ENCODE data around the gene TP53BP1. TPM values are rescaled to one million over a fixed set of nuclear protein-coding genes. Genes with fewer than 3 reads are reported as not detected.

The TP53BP1 gene
- total and polyA plus RNA-seq, 4 donors: 2.7 to 12.0 (median 7.3) TPM

DNA sequence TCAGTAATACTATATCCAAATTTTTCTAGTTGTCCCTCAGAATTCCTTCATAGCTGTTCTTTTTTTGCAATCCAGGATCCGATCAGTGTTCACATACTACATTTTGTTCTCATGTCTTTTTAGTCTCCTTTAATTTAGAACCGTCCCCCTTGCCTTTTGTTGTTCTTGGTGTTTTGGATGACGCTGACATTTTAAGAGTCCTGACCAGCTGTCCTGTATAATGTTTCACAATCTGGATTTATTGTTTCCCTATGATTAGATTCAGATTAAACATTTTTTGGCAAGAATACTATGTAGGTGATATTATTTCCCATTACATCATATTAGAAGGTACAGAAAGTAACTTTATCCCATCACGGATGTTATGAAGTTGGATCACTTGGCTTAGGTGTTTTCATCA, 110.6 kb downstream of the TP53BP1 start:
- Histone ChIP-seq H3K9me3 (ENCODE audit: control insufficient read depth in 4 of 4, low read length in 3 of 4) (no peaks in the 10 kb centered on the region), H3K36me3 (ENCODE audit: control insufficient read depth in 4 of 4, insufficient read depth in 3 of 4, low read depth in 1 of 4, low read length in 3 of 4) (peaks cover 6 to 56% (median 42%) of the 10 kb centered on the region in 4 donors), H3K4me3 (ENCODE audit: low read depth in 1 of 3, low read length in 3 of 3) (no peak overlapping the region), H3K9ac (ENCODE audit: low read depth in 1 of 2, low read length in 2 of 2) (no peak overlapping the region), H3K27me3 (ENCODE audit: control insufficient read depth in 4 of 4, insufficient read depth in 4 of 4, low read length in 3 of 4) (no peaks in the 10 kb centered on the region), H3K27ac (ENCODE audit: low read depth in 1 of 2, low read length in 2 of 2) (no peak overlapping the region), H3K4me1 (ENCODE audit: control insufficient read depth in 4 of 4, insufficient read depth in 4 of 4, low read length in 3 of 4) (no peaks in the 10 kb centered on the region)
- 94% methylated on average over 4 of the region's 4 CpGs for WGBS
- TF ChIP-seq YY1 (IDR thresholded peaks at IDR 0.05) (no peak), SP1 (IDR thresholded peaks at IDR 0.05) (no peak), JUND (IDR thresholded peaks at IDR 0.05) (no peak), RAD21 (IDR thresholded peaks at IDR 0.05) (no peak), ZBTB33 (IDR thresholded peaks at IDR 0.05) (no peak), HNF4G (IDR thresholded peaks at IDR 0.05) (no peak), TAF1 (conservative IDR thresholded peaks at IDR 0.05) (no peak), RXRA (IDR thresholded peaks at IDR 0.05) (no peak), FOXA2 (IDR thresholded peaks at IDR 0.05) (no peak), ATF3 (IDR thresholded peaks at IDR 0.05) (no peak), REST (IDR thresholded peaks at IDR 0.05) (no peak), EGR1 (IDR thresholded peaks at IDR 0.05; ENCODE audit: low read depth in 2 of 2) (no peak)
- TF ChIP-seq, protein P1, sequence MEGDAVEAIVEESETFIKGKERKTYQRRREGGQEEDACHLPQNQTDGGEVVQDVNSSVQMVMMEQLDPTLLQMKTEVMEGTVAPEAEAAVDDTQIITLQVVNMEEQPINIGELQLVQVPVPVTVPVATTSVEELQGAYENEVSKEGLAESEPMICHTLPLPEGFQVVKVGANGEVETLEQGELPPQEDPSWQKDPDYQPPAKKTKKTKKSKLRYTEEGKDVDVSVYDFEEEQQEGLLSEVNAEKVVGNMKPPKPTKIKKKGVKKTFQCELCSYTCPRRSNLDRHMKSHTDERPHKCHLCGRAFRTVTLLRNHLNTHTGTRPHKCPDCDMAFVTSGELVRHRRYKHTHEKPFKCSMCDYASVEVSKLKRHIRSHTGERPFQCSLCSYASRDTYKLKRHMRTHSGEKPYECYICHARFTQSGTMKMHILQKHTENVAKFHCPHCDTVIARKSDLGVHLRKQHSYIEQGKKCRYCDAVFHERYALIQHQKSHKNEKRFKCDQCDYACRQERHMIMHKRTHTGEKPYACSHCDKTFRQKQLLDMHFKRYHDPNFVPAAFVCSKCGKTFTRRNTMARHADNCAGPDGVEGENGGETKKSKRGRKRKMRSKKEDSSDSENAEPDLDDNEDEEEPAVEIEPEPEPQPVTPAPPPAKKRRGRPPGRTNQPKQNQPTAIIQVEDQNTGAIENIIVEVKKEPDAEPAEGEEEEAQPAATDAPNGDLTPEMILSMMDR (IDR thresholded peaks at IDR 0.05; ENCODE audit: low read depth, low read length, missing input control): no peak
- DNase-seq (ENCODE audit: low spot score): no peak

GRCh38 chr15:43378601-43379000, 114.4 kb downstream of the TP53BP1 start:
- no peaks in the 10 kb centered on the region for H3K27me3 ChIP-seq (ENCODE audit: control insufficient read depth in 4 of 4, insufficient read depth in 4 of 4, low read length in 3 of 4)
- H3K36me3 ChIP-seq (ENCODE audit: control insufficient read depth in 4 of 4, insufficient read depth in 3 of 4, low read depth in 1 of 4, low read length in 3 of 4): peaks cover 4 to 32% (median 23%) of the 10 kb centered on the region in 4 donors
- H3K27ac ChIP-seq (ENCODE audit: low read depth in 1 of 2, low read length in 2 of 2): no peak overlapping the region
- DNase-seq (ENCODE audit: low spot score): no peak
- H3K4me1 ChIP-seq (ENCODE audit: control insufficient read depth in 4 of 4, insufficient read depth in 4 of 4, low read length in 3 of 4): no peaks in the 10 kb centered on the region
- no peak overlapping the region for H3K4me3 ChIP-seq (ENCODE audit: low read depth in 1 of 3, low read length in 3 of 3)
- no peaks in the 10 kb centered on the region for H3K9me3 ChIP-seq (ENCODE audit: control insufficient read depth in 4 of 4, low read length in 3 of 4)
- H3K9ac ChIP-seq (ENCODE audit: low read depth in 1 of 2, low read length in 2 of 2): no peak overlapping the region
- no peak for TF ChIP-seq YY1 (IDR thresholded peaks at IDR 0.05)
- TF ChIP-seq ATF3 (IDR thresholded peaks at IDR 0.05): no peak
- no peak for TF ChIP-seq RXRA (IDR thresholded peaks at IDR 0.05)
- no peak for TF ChIP-seq TAF1 (conservative IDR thresholded peaks at IDR 0.05)
- TF ChIP-seq FOXA2 (IDR thresholded peaks at IDR 0.05): no peak
- TF ChIP-seq, protein P2, sequence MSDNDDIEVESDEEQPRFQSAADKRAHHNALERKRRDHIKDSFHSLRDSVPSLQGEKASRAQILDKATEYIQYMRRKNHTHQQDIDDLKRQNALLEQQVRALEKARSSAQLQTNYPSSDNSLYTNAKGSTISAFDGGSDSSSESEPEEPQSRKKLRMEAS (IDR thresholded peaks at IDR 0.05): no peak
